Activated CD8-positive, alpha-beta memory T cell treated with anti-CD3 and anti-CD28 coated beads, Interleukin-2, amount 10 ng/mL, durations not matched to agents 7 days and 5 days (primary cell): Measurements from ENCODE around the gene SGSH. TPM values are rescaled to one million over a fixed set of nuclear protein-coding genes. Genes with fewer than 3 reads are reported as not detected.

ENCODE experiments used
- ATAC-seq: fragments of 150-1000 bp; cut with Tn5 transposase; one replicate; pipeline ENCODE4 v1.10.0; 2021; ENCODE audit warnings: moderate library complexity
- CTCF ChIA-PET: fragments of 350-600 bp; sonication (Branson Sonifier 250); formaldehyde crosslinking; loops from one replicate; lab custom pipeline; 2021; ENCODE audit warnings: antibody characterized with exemption; lab: Charles Lee
- DNase-seq: peaks from one replicate; pipeline ENCODE4 v3.0.0-alpha.2; 2020
- H3K27ac Mint-ChIP-seq: one replicate; pipeline ENCODE4 v1.8.0; 2021; ENCODE audit warnings: mild to moderate bottlenecking, mixed read lengths
- H3K27me3 Mint-ChIP-seq: one replicate; pipeline ENCODE4 v1.8.0; 2021; ENCODE audit warnings: mixed read lengths
- H3K36me3 Mint-ChIP-seq: one replicate; pipeline ENCODE4 v1.8.0; 2021; ENCODE audit warnings: mild to moderate bottlenecking, mixed read lengths
- H3K4me1 Mint-ChIP-seq: one replicate; pipeline ENCODE4 v1.8.0; 2021; ENCODE audit warnings: mixed read lengths
- H3K4me3 Mint-ChIP-seq: one replicate; pipeline ENCODE4 v1.8.0; 2021; ENCODE audit warnings: mild to moderate bottlenecking, moderate library complexity, mixed read lengths
- H3K9me3 Mint-ChIP-seq: one replicate; pipeline ENCODE4 v1.8.0; 2022; ENCODE audit warnings: low read depth, mixed read lengths
- total RNA-seq, 2 experiments: library from RNA; stranded (reverse); gene quantifications; one replicate each; pipeline ENCODE4 v1.2.3, GENCODE V29; 2021

The SGSH gene
- total RNA-seq, 2 experiments from 2014 or later: 15.4 to 22.1 TPM

- no peaks in the 10 kb centered on the region for H3K9me3 Mint-ChIP-seq
- DNase-seq (no peak), ATAC-seq (no peak)
- no peaks in the 10 kb centered on the region for H3K4me1 Mint-ChIP-seq
- CTCF ChIA-PET: interaction anchor here (1.1 kb wide), 1 partner anchor 79 kb away, joined by 3 read pairs; the partner anchor contains the start of gene GAA
- H3K4me3 Mint-ChIP-seq: no peak overlapping the region
- H3K36me3 Mint-ChIP-seq: no peaks in the 10 kb centered on the region
- H3K27me3 Mint-ChIP-seq: peaks cover 10% of the 10 kb centered on the region
- no peak overlapping the region for H3K27ac Mint-ChIP-seq
Observed at GRCh38 chr17:80180192-80180591, 39.9 kb downstream of the SGSH start.

- DNase-seq: no peak
- H3K27ac Mint-ChIP-seq: no peak overlapping the region
- H3K9me3 Mint-ChIP-seq: no peaks in the 10 kb centered on the region
- no peaks in the 10 kb centered on the region for H3K4me1 Mint-ChIP-seq
- no peak for ATAC-seq
- H3K27me3 Mint-ChIP-seq: peaks cover 11% of the 10 kb centered on the region
- no peak overlapping the region for H3K4me3 Mint-ChIP-seq
- H3K36me3 Mint-ChIP-seq: no peaks in the 10 kb centered on the region
- CTCF ChIA-PET: interaction anchor here (1.6 kb wide), 1 partner anchor 96 kb away, joined by 5 read pairs; no protein-coding TSS in a partner anchor
Observed at GRCh38 chr17:80177986-80178595, 42.0 kb downstream of the SGSH start.

GRCh38 chr17:80176757-80177156 lies 43.4 kb downstream of the SGSH start:
- Mint-ChIP-seq H3K4me3 (no peak overlapping the region), H3K4me1 (no peaks in the 10 kb centered on the region), H3K27ac (no peak overlapping the region), H3K36me3 (no peaks in the 10 kb centered on the region), H3K27me3 (peaks cover 15% of the 10 kb centered on the region), H3K9me3 (no peaks in the 10 kb centered on the region)
- no peak for DNase-seq
- CTCF ChIA-PET: no interaction called here
- no peak for ATAC-seq

GRCh38 chr17:80173916-80174315 lies 46.2 kb downstream of the SGSH start:
- CTCF ChIA-PET: interaction anchor here (1.1 kb wide), 1 partner anchor 22 kb away, joined by 3 read pairs; no protein-coding TSS in a partner anchor

GRCh38 chr17:80173126-80173525 lies 47.0 kb downstream of the SGSH start:
- Mint-ChIP-seq H3K36me3 (no peaks in the 10 kb centered on the region), H3K4me1 (no peaks in the 10 kb centered on the region), H3K4me3 (no peak overlapping the region), H3K27me3 (peaks cover 11% of the 10 kb centered on the region), H3K9me3 (no peaks in the 10 kb centered on the region), H3K27ac (no peak overlapping the region)
- DNase-seq (no peak), ATAC-seq (no peak)
- CTCF ChIA-PET: interaction anchor here (1.1 kb wide), 1 partner anchor 23 kb away, joined by 3 read pairs; no protein-coding TSS in a partner anchor

More at GRCh38 chr17:80173916-80174315, 46.2 kb downstream of the SGSH start:
- Mint-ChIP-seq H3K4me1 (no peaks in the 10 kb centered on the region), H3K27ac (no peak overlapping the region), H3K27me3 (peaks cover 12% of the 10 kb centered on the region), H3K9me3 (no peaks in the 10 kb centered on the region), H3K36me3 (no peaks in the 10 kb centered on the region), H3K4me3 (no peak overlapping the region)
- DNase-seq (no peak), ATAC-seq (no peak)

GRCh38 chr17:80171681-80172080 lies 48.5 kb downstream of the SGSH start:
- no peaks in the 10 kb centered on the region for H3K4me1 Mint-ChIP-seq

GRCh38 chr17:80169784-80170500 lies 50.2 kb downstream of the SGSH start, which contains the start of gene CARD14:
Gene CARD14, plus strand, starts transcription at chr17:80170030. Its CDS starts 11,409 bp downstream, at chr17:80181439.
- no peak for ATAC-seq
- no peaks in the 10 kb centered on the region for H3K36me3 Mint-ChIP-seq
- H3K27ac Mint-ChIP-seq: no peak within 1 kb of the TSS
- peaks cover 8% of the 10 kb centered on the region for H3K27me3 Mint-ChIP-seq
- H3K4me3 Mint-ChIP-seq: no peak within 1 kb of the TSS
- no peaks in the 10 kb centered on the region for H3K9me3 Mint-ChIP-seq
- no peaks in the 10 kb centered on the region for H3K4me1 Mint-ChIP-seq
- no peak for DNase-seq
- CTCF ChIA-PET: interaction anchor here (1.2 kb wide), 1 partner anchor 68 kb away, joined by 3 read pairs; the partner anchor contains the start of gene GAA

More at GRCh38 chr17:80171681-80172080, 48.5 kb downstream of the SGSH start:
- no peaks in the 10 kb centered on the region for H3K9me3 Mint-ChIP-seq
- CTCF ChIA-PET: interaction anchor here (1.9 kb wide), 1 partner anchor 24 kb away, joined by 5 read pairs; no protein-coding TSS in a partner anchor
- DNase-seq (no peak), ATAC-seq (no peak)
- H3K4me3 Mint-ChIP-seq: no peak overlapping the region
- no peak overlapping the region for H3K27ac Mint-ChIP-seq
- H3K36me3 Mint-ChIP-seq: no peaks in the 10 kb centered on the region
- peaks cover 11% of the 10 kb centered on the region for H3K27me3 Mint-ChIP-seq

- DNase-seq (no peak), ATAC-seq (no peak)
- Mint-ChIP-seq H3K36me3 (no peaks in the 10 kb centered on the region), H3K27me3 (peaks cover 8% of the 10 kb centered on the region), H3K9me3 (no peaks in the 10 kb centered on the region), H3K4me1 (no peaks in the 10 kb centered on the region), H3K27ac (no peak overlapping the region), H3K4me3 (no peak overlapping the region)
- CTCF ChIA-PET: no interaction called here
Observed at GRCh38 chr17:80169107-80169506, 51.0 kb downstream of the SGSH start.

GRCh38 chr17:80168371-80168770 lies 51.8 kb downstream of the SGSH start:
- Mint-ChIP-seq H3K27ac (no peak overlapping the region), H3K4me3 (no peak overlapping the region), H3K36me3 (no peaks in the 10 kb centered on the region), H3K9me3 (no peaks in the 10 kb centered on the region), H3K27me3 (peaks cover 8% of the 10 kb centered on the region), H3K4me1 (no peaks in the 10 kb centered on the region)
- DNase-seq (no peak), ATAC-seq (no peak)
- CTCF ChIA-PET: no interaction called here

- Mint-ChIP-seq H3K27ac (no peak overlapping the region), H3K4me1 (no peaks in the 10 kb centered on the region), H3K27me3 (peaks cover 11% of the 10 kb centered on the region), H3K4me3 (no peak overlapping the region), H3K36me3 (no peaks in the 10 kb centered on the region), H3K9me3 (no peaks in the 10 kb centered on the region)
- ATAC-seq (no peak), DNase-seq (no peak)
- CTCF ChIA-PET: interaction anchor here (1.4 kb wide), 1 partner anchor 29 kb away, joined by 3 read pairs; no protein-coding TSS in a partner anchor
Observed at GRCh38 chr17:80166446-80166845, 53.7 kb downstream of the SGSH start.

GRCh38 chr17:80164185-80164584 lies 55.9 kb downstream of the SGSH start:
- Mint-ChIP-seq H3K36me3 (no peaks in the 10 kb centered on the region), H3K9me3 (no peaks in the 10 kb centered on the region), H3K4me1 (no peaks in the 10 kb centered on the region), H3K4me3 (no peak overlapping the region), H3K27me3 (peaks cover 20% of the 10 kb centered on the region), H3K27ac (no peak overlapping the region)
- DNase-seq (no peak), ATAC-seq (no peak)
- CTCF ChIA-PET: interaction anchor here (0.7 to 0.8 kb wide), 2 partner anchors 62 to 87 kb away, joined by 4 to 5 read pairs; partner anchors contain the start of gene GAA

GRCh38 chr17:80163336-80163735 lies 56.8 kb downstream of the SGSH start:
- Mint-ChIP-seq H3K27ac (no peak overlapping the region), H3K27me3 (peaks cover 21% of the 10 kb centered on the region), H3K4me1 (no peaks in the 10 kb centered on the region), H3K36me3 (no peaks in the 10 kb centered on the region), H3K9me3 (no peaks in the 10 kb centered on the region), H3K4me3 (no peak overlapping the region)
- DNase-seq (no peak), ATAC-seq (no peak)
- CTCF ChIA-PET: interaction anchor here (0.7 to 1.1 kb wide), 3 partner anchors 32 to 87 kb away, joined by 3 to 5 read pairs (median 4); partner anchors contain the start of gene GAA

GRCh38 chr17:80160536-80160935 lies 59.6 kb downstream of the SGSH start:
- peaks cover 2% of the 10 kb centered on the region for H3K9me3 Mint-ChIP-seq
- H3K36me3 Mint-ChIP-seq: peaks cover 6% of the 10 kb centered on the region
- no peak for ATAC-seq
- CTCF ChIA-PET: interaction anchor here (0.6 to 1.2 kb wide), 2 partner anchors 35 to 371 kb away, joined by 3 to 4 read pairs; no protein-coding TSS in a partner anchor
- no peak for DNase-seq
- peaks cover 21% of the 10 kb centered on the region for H3K27me3 Mint-ChIP-seq
- no peak overlapping the region for H3K27ac Mint-ChIP-seq
- H3K4me3 Mint-ChIP-seq: no peak overlapping the region
- H3K4me1 Mint-ChIP-seq: no peaks in the 10 kb centered on the region
